Measurements from ENCODE around the gene WDR54.
"Not testable (repeated sequence)": the region's sequence is repeated elsewhere in the genome, so short reads cannot be mapped to it uniquely, and the experiment has no call there.

Gene WDR54

DNA sequence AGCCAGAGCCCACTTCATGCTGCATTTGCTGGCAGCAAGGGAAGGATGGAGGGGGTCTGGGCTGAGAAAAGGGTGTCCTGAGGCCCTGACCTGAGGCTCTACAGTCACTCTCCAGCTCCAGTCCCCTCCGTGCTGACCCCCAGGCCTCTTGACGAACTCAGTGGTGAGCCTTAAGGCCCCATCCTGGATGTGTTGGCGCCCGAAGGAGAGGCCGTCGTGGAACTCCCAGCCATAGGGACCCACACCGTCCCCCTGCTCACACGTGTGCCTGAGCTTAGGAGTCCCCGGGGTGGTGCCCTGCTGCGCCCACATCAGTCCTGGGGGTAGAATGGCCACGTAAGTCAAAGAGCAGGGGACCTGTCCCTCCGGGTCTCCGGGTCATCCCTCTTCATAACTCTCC is 42.9 kb downstream of the WDR54 start:
- TF ChIP-seq EZH2 (IDR thresholded peaks at IDR 0.05; ENCODE audit: borderline replicate concordance, low read depth, low read length, severe bottlenecking) (no peak), CTCF (IDR thresholded peaks at IDR 0.05; ENCODE audit: borderline replicate concordance, extremely low read depth, low read length, poor library complexity, severe bottlenecking) (no peak)
- DNase-seq = no peak
- Histone ChIP-seq H3K9me3 (ENCODE audit: insufficient read depth, low read length, severe bottlenecking) (no peaks in the 10 kb centered on the region), H3K4me2 (ENCODE audit: insufficient read depth, low read length) (peak overlapping the region; percentile 93), H3K9ac (ENCODE audit: low read depth, low read length) (peak overlapping the region; percentile 72), H3K27me3 (ENCODE audit: insufficient read depth, low read length, poor library complexity) (no peaks in the 10 kb centered on the region), H4K20me1 (ENCODE audit: insufficient read depth, low read length) (peaks cover 4% of the 10 kb centered on the region), H3K79me2 (ENCODE audit: insufficient read depth, low read length) (peaks cover 34% of the 10 kb centered on the region), H2AFZ (ENCODE audit: low read depth, low read length) (peak overlapping the region; percentile 96; the same call in 1 of the 2 replicates), H3K4me3 (ENCODE audit: low read depth in 1 of 2, low read length in 2 of 2) (peak overlapping the region; percentile 71 to 93; a peak in 3 of 4 replicates), H3K4me1 (ENCODE audit: insufficient read depth, low read length) (peaks cover 31% of the 10 kb centered on the region), H3K36me3 (ENCODE audit: insufficient read depth, low read length) (peaks cover 29% of the 10 kb centered on the region), H3K27ac (ENCODE audit: low read length) (peak overlapping the region; percentile 91)
- ATAC-seq (ENCODE audit: insufficient read depth, low read depth) = peak; percentile 18

GRCh38 chr2:74470742-74471141 is 49.2 kb downstream of the WDR54 start:
- H3K9ac ChIP-seq (ENCODE audit: low read depth, low read length) = peak overlapping the region; percentile 94; the same call in 1 of the 2 replicates
- not testable (repeated sequence) for DNase-seq; H3K27ac ChIP-seq (ENCODE audit: low read length); H3K9me3 ChIP-seq (ENCODE audit: insufficient read depth, low read length, severe bottlenecking); H2AFZ ChIP-seq (ENCODE audit: low read depth, low read length); H3K4me3 ChIP-seq (ENCODE audit: low read depth in 1 of 2, low read length in 2 of 2); H3K27me3 ChIP-seq (ENCODE audit: insufficient read depth, low read length, poor library complexity); ATAC-seq (ENCODE audit: insufficient read depth, low read depth); H4K20me1 ChIP-seq (ENCODE audit: insufficient read depth, low read length)
- H3K79me2 ChIP-seq (ENCODE audit: insufficient read depth, low read length) = peaks cover 29% of the 10 kb centered on the region
- H3K4me1 ChIP-seq (ENCODE audit: insufficient read depth, low read length) = peaks cover 44% of the 10 kb centered on the region
- peak overlapping the region; percentile 83; the same call in 1 of the 2 replicates for H3K4me2 ChIP-seq (ENCODE audit: insufficient read depth, low read length)
- H3K36me3 ChIP-seq (ENCODE audit: insufficient read depth, low read length) = peaks cover 31% of the 10 kb centered on the region

- DNase-seq (no peak), ATAC-seq (ENCODE audit: insufficient read depth, low read depth) (no peak)
- Histone ChIP-seq H3K79me2 (ENCODE audit: insufficient read depth, low read length) (peaks cover 24% of the 10 kb centered on the region), H3K36me3 (ENCODE audit: insufficient read depth, low read length) (peaks cover 34% of the 10 kb centered on the region), H3K4me1 (ENCODE audit: insufficient read depth, low read length) (peaks cover 39% of the 10 kb centered on the region), H4K20me1 (ENCODE audit: insufficient read depth, low read length) (no peaks in the 10 kb centered on the region), H2AFZ (ENCODE audit: low read depth, low read length) (peak overlapping the region; percentile 97), H3K9me3 (ENCODE audit: insufficient read depth, low read length, severe bottlenecking) (no peaks in the 10 kb centered on the region), H3K4me3 (ENCODE audit: low read depth in 1 of 2, low read length in 2 of 2) (peak overlapping the region; percentile 86 to 92), H3K9ac (ENCODE audit: low read depth, low read length) (peak overlapping the region; percentile 94), H3K27me3 (ENCODE audit: insufficient read depth, low read length, poor library complexity) (no peaks in the 10 kb centered on the region), H3K4me2 (ENCODE audit: insufficient read depth, low read length) (peak overlapping the region; percentile 83), H3K27ac (ENCODE audit: low read length) (peak overlapping the region; percentile 95)
- TF ChIP-seq CTCF (IDR thresholded peaks at IDR 0.05; ENCODE audit: borderline replicate concordance, extremely low read depth, low read length, poor library complexity, severe bottlenecking) (no peak), EZH2 (IDR thresholded peaks at IDR 0.05; ENCODE audit: borderline replicate concordance, low read depth, low read length, severe bottlenecking) (no peak)
Measured at GRCh38 chr2:74471332-74472065, 50.0 kb downstream of the WDR54 start.

GRCh38 chr2:74472086-74472944 is 50.8 kb downstream of the WDR54 start, which contains the start of gene MRPL53:
TSS of gene MRPL53 (minus strand) at chr2:74472680. CDS start at chr2:74472660, 20 bp downstream.
- H2AFZ ChIP-seq (ENCODE audit: low read depth, low read length) = peak within 1 kb of the TSS; percentile 97
- peak within 1 kb of the TSS; percentile 86 to 92 for H3K4me3 ChIP-seq (ENCODE audit: low read depth in 1 of 2, low read length in 2 of 2)
- peaks cover 42% of the 10 kb centered on the region for H3K36me3 ChIP-seq (ENCODE audit: insufficient read depth, low read length)
- peaks cover 39% of the 10 kb centered on the region for H3K4me1 ChIP-seq (ENCODE audit: insufficient read depth, low read length)
- no peaks in the 10 kb centered on the region for H3K9me3 ChIP-seq (ENCODE audit: insufficient read depth, low read length, severe bottlenecking)
- peak within 1 kb of the TSS; percentile 95 for H3K27ac ChIP-seq (ENCODE audit: low read length)
- DNase-seq (peak; percentile 95), ATAC-seq (ENCODE audit: insufficient read depth, low read depth) (peak; percentile 92)
- H3K79me2 ChIP-seq (ENCODE audit: insufficient read depth, low read length) = peaks cover 24% of the 10 kb centered on the region
- no peaks in the 10 kb centered on the region for H3K27me3 ChIP-seq (ENCODE audit: insufficient read depth, low read length, poor library complexity)
- TF ChIP-seq EZH2 (IDR thresholded peaks at IDR 0.05; ENCODE audit: borderline replicate concordance, low read depth, low read length, severe bottlenecking) (no peak), CTCF (IDR thresholded peaks at IDR 0.05; ENCODE audit: borderline replicate concordance, extremely low read depth, low read length, poor library complexity, severe bottlenecking) (peak; percentile 39)
- H3K4me2 ChIP-seq (ENCODE audit: insufficient read depth, low read length) = peak within 1 kb of the TSS; percentile 83
- peak within 1 kb of the TSS; percentile 94 for H3K9ac ChIP-seq (ENCODE audit: low read depth, low read length)
- no peaks in the 10 kb centered on the region for H4K20me1 ChIP-seq (ENCODE audit: insufficient read depth, low read length)

All from DND-41 (cell line).